Vagina (tissue), 2 donors: ENCODE measurements around the gene SUPT3H.

Experiments used
- CTCF ChIP-seq, 3 experiments: fragments of 450-650 bp in 2 of 3; fragments of 200-600 bp in 1 of 3; sonication (generic) in 1 of 3; IDR thresholded peaks; one replicate each; pipeline ENCODE4 v1.5.1; 2017 to 2019; ENCODE audit warnings: antibody characterized with exemption in 3 of 3, mild to moderate bottlenecking in 2 of 3, moderate library complexity in 2 of 3
- POLR2A ChIP-seq, 2 donors: fragments of 450-650 bp; IDR thresholded peaks; one replicate each; pipeline ENCODE4 v1.6.1; 2017; ENCODE audit warnings: antibody characterized with exemption in 2 of 2, mild to moderate bottlenecking in 2 of 2, moderate library complexity in 2 of 2
- POLR2AphosphoS5 ChIP-seq, 2 donors: sonication (generic); formaldehyde crosslinking; IDR thresholded peaks; one replicate each; pipeline ENCODE4 v1.9.0; 2017; ENCODE audit warnings: antibody characterized with exemption in 2 of 2, mild to moderate bottlenecking in 2 of 2, low read depth in 1 of 2; ENCODE audit not compliant: insufficient read depth in 1 of 2

- no peak for TF ChIP-seq POLR2A (IDR thresholded peaks at IDR 0.05)
- TF ChIP-seq CTCF (IDR thresholded peaks at IDR 0.05), result no peak
- no peak for TF ChIP-seq POLR2AphosphoS5 (IDR thresholded peaks at IDR 0.05; ENCODE audit: insufficient read depth in 1 of 2, low read depth in 1 of 2)
These were observed 39.0 kb upstream of the SUPT3H start for GRCh38 chr6:45416700-45417099.
